KOPT-K1 (cell line): Measurements from ENCODE around the gene ADIPOQ.
"Not testable (repeated sequence)": the region's sequence is repeated elsewhere in the genome, so short reads cannot be mapped to it uniquely, and the experiment has no call there.

Experiments
- H3K27ac ChIP-seq: fragments of 200-600 bp; sonication (generic); 2 replicates; pipeline ENCODE4 v1.5.1; 2016; ENCODE audit warnings: antibody characterized with exemption, mild to moderate bottlenecking, low read depth, low read length; ENCODE audit not compliant: poor library complexity, severe bottlenecking
- H3K36me3 ChIP-seq: fragments of 200-600 bp; sonication (generic); 2 replicates; pipeline ENCODE4 v1.5.1; 2017; ENCODE audit warnings: antibody characterized with exemption, mild to moderate bottlenecking, low read length, moderate library complexity; ENCODE audit not compliant: insufficient read depth
- H3K9me3 ChIP-seq: fragments of 200-600 bp; sonication (generic); 2 replicates; pipeline ENCODE4 v1.5.1; 2017; ENCODE audit warnings: antibody characterized with exemption, low read length, mild to moderate bottlenecking; ENCODE audit not compliant: insufficient read depth, poor library complexity, severe bottlenecking

Gene ADIPOQ

DNA sequence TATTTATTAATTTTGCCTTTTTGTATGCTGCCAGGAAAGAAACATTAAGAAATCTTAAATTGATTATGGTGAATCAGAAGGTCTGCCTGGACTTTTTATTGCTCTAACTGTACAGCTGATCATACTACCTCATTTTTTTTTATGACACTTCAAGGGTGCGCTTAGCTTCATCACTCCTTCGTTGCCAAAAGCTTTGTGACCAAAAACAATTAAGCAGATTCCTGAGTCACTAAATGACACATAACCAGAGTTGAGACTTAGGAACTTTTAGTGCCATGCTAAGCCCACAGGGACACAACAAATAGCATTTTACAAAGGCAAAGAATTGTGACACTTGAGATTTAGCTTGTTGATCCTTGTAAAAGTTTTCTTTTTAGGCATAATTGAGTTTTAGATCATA is 4.9 kb downstream of the ADIPOQ start:
- Histone ChIP-seq H3K9me3 (no peaks in the 10 kb centered on the region), H3K27ac (no peak overlapping the region), H3K36me3 (no peaks in the 10 kb centered on the region)

DNA sequence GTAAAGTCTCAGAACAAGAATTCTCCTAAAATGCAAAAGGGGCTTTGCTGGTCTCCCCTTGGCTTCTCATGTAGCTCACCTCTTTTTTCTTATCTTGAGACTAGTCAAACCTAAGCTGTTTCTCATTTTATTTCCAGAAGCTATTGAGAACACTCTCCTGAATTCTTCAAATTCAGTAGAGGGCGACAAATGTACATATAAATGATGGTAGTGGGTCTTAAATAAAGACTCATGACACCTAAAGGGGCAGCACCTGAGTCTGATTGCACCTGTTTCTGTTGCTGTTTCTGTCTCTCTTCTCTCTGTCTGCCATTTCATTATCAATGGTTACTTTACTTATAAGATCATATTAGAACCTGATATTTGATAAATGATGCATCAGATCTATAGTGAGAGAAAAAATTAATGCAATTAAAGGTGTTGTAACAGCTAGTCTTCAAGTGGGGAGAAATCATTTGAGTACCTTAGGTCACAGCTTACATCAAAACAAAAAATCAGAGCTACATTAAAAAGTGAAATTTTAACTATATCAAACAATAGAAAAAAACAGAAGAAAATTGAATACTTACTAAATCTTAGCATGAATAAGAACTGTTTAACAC is 7.0 kb downstream of the ADIPOQ start:
- Histone ChIP-seq H3K27ac (no peak overlapping the region), H3K36me3 (no peaks in the 10 kb centered on the region), H3K9me3 (no peaks in the 10 kb centered on the region)

DNA sequence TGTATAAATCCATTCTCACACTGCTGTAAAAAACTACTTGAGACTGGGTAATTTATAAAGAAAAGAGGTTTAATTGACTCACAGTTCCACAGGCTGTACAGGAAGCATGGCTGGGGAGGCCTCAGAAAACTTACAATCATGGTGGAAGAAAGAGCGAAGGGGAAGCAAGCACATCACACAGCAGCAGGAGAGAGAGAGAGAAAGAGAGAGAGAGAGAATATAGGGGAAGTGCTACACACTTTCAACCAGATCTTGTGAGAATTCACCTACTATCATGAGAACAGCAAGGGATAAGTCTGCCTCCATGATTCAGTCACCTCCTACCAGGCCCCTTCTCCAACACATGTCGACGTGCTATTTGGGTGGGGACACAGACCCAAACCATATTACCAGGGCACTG is 9.3 kb downstream of the ADIPOQ start:
- H3K36me3 ChIP-seq, H3K9me3 ChIP-seq, H3K27ac ChIP-seq: not testable (repeated sequence)

DNA sequence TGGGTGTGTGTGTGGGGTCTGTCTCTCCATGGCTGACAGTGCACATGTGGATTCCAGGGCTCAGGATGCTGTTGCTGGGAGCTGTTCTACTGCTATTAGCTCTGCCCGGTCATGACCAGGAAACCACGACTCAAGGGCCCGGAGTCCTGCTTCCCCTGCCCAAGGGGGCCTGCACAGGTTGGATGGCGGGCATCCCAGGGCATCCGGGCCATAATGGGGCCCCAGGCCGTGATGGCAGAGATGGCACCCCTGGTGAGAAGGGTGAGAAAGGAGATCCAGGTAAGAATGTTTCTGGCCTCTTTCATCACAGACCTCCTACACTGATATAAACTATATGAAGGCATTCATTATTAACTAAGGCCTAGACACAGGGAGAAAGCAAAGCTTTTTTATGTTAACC is 10.5 kb downstream of the ADIPOQ start:
- no peak overlapping the region for H3K27ac ChIP-seq

DNA sequence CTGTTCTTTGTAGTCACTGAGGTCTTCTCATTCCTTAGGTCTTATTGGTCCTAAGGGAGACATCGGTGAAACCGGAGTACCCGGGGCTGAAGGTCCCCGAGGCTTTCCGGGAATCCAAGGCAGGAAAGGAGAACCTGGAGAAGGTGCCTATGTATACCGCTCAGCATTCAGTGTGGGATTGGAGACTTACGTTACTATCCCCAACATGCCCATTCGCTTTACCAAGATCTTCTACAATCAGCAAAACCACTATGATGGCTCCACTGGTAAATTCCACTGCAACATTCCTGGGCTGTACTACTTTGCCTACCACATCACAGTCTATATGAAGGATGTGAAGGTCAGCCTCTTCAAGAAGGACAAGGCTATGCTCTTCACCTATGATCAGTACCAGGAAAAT is 11.6 kb downstream of the ADIPOQ start:
- no peaks in the 10 kb centered on the region for H3K9me3 ChIP-seq
- no peak overlapping the region for H3K27ac ChIP-seq
- no peaks in the 10 kb centered on the region for H3K36me3 ChIP-seq

More for the DNA sequence above, 10.5 kb downstream of the ADIPOQ start:
- no peaks in the 10 kb centered on the region for H3K36me3 ChIP-seq
- H3K9me3 ChIP-seq, result no peaks in the 10 kb centered on the region

DNA sequence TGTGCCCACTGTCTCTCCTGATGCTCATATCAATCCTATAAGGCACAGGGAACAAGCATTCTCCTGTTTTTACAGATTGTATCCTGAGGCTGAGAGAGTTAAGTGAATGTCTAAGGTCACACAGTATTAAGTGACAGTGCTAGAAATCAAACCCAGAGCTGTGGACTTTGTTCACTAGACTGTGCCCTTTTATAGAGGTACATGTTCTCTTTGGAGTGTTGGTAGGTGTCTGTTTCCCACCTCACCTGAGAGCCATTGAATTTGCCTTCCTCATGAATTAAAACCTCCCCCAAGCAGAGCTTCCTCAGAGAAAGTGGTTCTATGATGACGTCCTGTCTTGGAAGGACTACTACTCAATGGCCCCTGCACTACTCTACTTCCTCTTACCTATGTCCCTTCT is 12.4 kb downstream of the ADIPOQ start:
- Histone ChIP-seq H3K9me3 (peaks cover 8% of the 10 kb centered on the region), H3K27ac (no peak overlapping the region), H3K36me3 (no peaks in the 10 kb centered on the region)

DNA sequence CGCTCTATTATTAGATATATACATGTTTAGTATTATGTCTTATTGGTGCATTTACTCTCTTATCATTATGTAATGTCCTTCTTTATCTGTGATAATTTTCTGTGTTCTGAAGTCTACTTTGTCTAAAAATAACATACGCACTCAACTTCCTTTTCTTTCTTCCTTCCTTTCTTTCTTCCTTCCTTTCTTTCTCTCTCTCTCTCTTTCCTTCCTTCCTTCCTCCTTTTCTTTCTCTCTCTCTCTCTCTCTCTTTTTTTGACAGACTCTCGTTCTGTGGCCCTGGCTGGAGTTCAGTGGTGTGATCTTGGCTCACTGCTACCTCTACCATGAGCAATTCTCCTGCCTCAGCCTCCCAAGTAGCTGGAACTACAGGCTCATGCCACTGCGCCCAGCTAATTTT is 15.2 kb downstream of the ADIPOQ start:
- Histone ChIP-seq H3K27ac (no peak overlapping the region), H3K9me3 (peaks cover 9% of the 10 kb centered on the region), H3K36me3 (no peaks in the 10 kb centered on the region)

DNA sequence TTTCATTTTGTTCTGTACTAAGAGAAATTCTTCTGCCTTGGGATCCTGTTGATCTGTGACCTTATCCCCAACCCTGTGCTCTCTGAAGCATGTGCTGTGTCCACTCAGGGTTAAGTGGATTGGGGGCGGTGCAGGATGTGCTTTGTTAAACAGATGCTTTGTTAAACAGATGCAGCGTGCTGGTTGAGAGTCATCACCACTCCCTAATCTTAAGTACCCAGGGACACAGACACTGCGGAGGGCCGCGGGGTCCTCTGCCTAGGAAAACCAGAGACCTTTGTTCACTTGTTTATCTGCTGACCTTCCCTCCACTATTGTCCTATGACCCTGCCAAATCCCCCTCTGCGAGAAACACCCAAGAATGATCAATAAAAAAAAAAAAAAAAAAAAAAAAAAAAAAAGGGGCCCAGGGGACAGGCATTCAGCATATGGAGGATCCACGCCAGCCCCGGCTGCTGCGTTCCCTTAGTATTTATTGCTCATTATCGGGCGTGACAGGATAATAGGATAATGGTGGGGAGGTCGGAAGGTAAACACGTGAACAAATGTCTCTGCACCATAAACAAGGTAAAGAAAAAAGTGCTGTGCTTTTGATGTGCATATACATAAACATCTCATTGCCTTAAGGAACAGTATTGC is 22.8 kb downstream of the ADIPOQ start:
- not testable (repeated sequence) for H3K9me3 ChIP-seq, H3K36me3 ChIP-seq, H3K27ac ChIP-seq

DNA sequence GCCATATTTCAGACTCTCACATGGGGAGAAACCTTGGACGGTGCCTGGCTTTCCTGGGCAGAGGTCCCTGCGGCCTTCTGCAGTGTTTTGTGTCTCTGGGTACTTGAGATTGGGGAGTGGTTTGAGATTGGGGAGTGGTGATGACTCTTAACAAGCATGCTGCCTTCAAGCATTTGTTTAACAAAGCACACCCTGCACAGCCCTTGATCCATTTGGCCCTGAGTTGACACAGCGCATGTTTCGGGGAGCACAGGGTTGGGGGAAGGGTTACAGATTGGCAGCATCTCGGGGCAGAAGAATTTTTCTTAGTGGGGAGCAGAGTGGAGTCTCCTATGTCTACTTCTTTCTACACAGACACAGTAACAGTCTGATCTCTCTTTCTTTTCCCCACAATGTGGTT is 23.6 kb downstream of the ADIPOQ start:
- H3K9me3 ChIP-seq, H3K36me3 ChIP-seq, H3K27ac ChIP-seq: not testable (repeated sequence)

DNA sequence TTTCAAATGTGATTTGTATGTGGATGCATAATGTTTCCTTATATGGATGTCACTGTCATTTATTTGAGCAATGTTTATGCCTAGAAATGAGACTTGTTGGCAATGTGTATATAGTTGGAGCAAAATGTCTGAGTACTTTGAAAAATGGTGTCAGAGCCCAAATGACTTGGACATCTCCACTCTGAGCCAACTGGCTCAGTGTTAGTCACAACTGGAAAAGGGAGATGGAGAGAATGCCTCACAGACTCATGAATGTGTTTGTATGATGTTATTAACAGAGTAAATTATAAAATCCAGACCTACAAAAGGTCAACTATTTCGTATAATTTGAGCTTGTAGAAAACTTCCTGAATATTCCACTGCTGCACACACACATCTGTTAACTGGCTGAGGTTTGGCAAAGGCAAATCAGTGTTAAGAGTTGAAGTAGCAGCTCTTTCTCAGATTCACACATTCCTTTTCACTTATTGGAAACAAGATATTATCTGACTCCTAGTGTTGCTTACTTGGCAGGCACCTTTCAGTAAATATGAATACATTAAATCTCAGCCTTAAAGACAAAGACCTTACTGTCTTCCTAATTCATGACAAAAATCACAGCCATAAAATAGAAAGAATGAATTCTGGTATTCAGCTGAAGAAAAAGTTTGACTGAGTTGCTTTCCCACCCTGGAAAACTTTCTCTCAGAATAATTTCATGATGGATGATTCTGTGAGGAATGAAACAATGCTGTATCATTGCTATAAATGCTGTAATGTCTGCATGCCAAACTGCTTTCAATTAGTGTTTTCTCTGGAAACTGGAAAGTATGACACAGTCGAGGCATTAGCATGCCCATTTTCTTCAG is 27.0 kb downstream of the ADIPOQ start:
- Histone ChIP-seq H3K9me3 (no peaks in the 10 kb centered on the region), H3K27ac (no peak overlapping the region), H3K36me3 (no peaks in the 10 kb centered on the region)

DNA sequence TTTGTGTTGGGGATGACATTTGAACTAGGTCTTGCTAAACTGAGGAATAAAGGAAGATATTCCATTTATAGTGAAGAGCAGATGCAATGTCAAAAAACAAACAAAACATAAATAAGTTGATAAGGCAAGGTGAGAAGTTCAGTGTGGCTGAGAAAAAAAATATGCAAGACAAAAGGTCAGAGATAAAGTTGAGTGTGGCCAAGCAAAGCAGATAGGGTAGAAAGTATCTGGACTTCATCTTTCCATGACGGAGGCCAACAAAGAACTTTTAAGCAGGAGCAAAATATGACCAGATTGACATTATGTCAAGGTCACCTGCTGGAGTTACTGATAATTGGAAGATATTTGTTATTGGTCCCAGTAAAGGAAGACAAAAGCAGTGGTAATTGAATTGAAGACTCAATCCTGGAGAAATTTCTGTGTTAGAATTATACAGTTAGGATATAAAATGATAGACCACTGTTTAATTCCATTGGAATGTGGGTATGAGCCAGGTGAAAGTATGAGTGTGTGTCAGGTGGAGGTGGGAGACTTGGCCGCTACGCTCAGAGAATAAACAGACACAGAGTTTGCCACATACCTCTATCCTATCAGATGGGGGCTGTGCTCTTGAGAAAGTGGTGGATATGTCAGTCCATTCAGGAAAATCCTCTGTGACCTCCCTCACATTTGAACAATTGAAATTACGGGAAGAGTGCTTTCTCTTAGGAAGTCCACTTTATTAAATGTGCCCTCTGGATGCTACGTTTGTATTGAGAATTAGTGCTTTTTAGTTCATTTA is 28.1 kb downstream of the ADIPOQ start:
- Histone ChIP-seq H3K27ac (no peak overlapping the region), H3K36me3 (no peaks in the 10 kb centered on the region), H3K9me3 (no peaks in the 10 kb centered on the region)

DNA sequence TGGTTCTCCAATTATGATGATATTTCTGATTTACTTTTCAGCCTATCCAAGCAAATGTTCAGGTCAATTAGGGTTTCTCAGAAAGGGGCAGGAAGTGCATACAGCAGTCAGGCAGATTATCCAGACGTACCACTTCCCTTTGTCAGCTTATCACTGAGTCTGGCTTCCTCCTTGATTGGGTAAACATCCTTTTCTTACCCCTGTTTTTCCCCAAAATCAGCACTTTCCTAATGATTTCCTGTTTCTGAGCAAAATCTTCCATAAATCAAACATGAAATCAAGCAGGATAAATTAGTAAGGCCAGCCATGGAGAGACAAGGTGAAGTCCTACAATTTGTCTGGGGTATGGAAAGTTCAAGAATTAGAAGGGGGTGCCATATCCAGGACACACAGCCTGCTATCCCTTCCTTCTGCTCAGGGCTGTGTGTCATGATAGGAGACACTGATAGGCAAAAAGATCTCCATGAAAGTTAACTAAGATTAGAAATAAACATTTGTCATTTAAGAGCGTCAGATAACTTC is 29.0 kb downstream of the ADIPOQ start:
- Histone ChIP-seq H3K36me3 (no peaks in the 10 kb centered on the region), H3K9me3 (no peaks in the 10 kb centered on the region), H3K27ac (no peak overlapping the region)

DNA sequence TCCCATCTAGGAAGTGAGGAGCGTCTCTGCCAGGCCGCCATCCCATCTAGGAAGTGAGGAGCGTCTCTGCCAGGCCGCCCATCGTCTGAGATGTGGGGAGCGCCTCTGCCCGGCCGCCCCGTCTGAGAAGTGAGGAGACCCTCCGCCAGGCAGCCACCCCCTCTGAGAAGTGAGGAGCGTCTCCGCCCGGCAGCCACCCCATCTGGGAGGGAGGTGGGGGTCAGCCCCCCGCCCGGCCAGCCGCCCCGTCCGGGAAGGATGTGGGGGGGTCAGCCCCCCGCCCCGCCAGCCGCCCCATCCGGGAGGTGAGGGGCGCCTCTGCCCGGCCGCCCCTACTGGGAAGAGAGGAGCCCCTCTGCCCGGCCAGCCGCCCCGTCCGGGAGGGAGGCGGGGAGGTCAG is 31.3 kb downstream of the ADIPOQ start:
- not testable (repeated sequence) for H3K27ac ChIP-seq, H3K36me3 ChIP-seq, H3K9me3 ChIP-seq

DNA sequence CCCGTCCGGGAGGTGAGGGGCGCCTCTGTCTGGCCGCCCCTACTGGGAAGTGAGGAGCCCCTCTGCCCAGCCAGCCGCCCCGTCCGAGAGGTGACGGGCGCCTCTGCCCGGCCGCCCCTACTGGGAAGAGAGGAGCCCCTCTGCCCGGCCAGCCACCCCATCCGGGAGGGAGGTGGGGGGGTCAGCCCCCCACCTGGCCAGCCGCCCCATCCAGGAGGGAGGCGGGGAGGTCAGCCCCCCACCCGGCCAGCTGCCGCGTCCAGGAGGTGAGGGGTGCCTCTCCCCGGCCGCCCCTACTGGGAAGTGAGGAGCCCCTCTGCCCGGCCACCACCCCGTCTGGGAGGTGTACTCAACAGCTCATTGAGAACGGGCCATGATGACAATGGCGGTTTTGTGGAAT is 31.7 kb downstream of the ADIPOQ start:
- H3K9me3 ChIP-seq, H3K36me3 ChIP-seq, H3K27ac ChIP-seq: not testable (repeated sequence)

DNA sequence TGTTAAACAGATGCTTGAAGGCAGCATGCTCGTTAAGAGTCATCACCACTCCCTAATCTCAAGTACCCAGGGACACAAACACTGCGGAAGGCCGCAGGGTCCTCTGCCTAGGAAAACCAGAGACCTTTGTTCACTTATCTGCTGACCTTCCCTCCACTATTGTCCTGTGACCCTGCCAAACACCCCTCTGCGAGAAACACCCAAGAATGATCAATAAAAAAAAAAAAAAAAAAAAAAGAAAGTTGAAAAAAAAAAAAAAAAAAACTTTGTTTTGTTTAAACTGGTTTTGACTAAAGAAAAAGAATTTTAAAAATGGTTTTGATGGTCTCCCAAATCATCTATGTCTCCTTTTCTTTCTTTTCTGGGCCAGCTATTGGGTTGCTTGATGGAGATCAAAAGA is 32.3 kb downstream of the ADIPOQ start:
- not testable (repeated sequence) for H3K36me3 ChIP-seq, H3K27ac ChIP-seq, H3K9me3 ChIP-seq
